ENCODE results near the gene FMN2. TPM values are rescaled to one million over a fixed set of nuclear protein-coding genes. Genes with fewer than 3 reads are reported as not detected.

The FMN2 gene
- total and polyA plus RNA-seq, 2 donors (not counting 1 experiment from before 2014, with no cell fraction given): 8.0 to 13.7 TPM

- no peaks in the 10 kb centered on the region for H3K9me3 ChIP-seq (ENCODE audit: control insufficient read depth, insufficient read depth, low read depth, low read length)
- DNase-seq (ENCODE audit: low read depth in 2 of 2): no peak
- no peak for TF ChIP-seq EZH2 (IDR thresholded peaks at IDR 0.05; ENCODE audit: low read length, missing control alignments)
- no peaks in the 10 kb centered on the region for H3K79me2 ChIP-seq (ENCODE audit: control insufficient read depth, insufficient read depth, low read length)
- no peaks in the 10 kb centered on the region for H3K27me3 ChIP-seq (ENCODE audit: control insufficient read depth, insufficient read depth, low read length)
- H3K9ac ChIP-seq (ENCODE audit: insufficient read depth, low read length): no peak overlapping the region
- H3K4me2 ChIP-seq (ENCODE audit: extremely low read depth, insufficient read depth, low read length): no peak overlapping the region
- H3K4me3 ChIP-seq (replicated peaks in 1 of 4; ENCODE audit: control extremely low read depth in 1 of 4, insufficient read depth in 1 of 4, low read depth in 3 of 4, low read length in 4 of 4): no peak overlapping the region
- no peaks in the 10 kb centered on the region for H3K36me3 ChIP-seq (ENCODE audit: control insufficient read depth, insufficient read depth, low read length)
- no peaks in the 10 kb centered on the region for H3K4me1 ChIP-seq (ENCODE audit: control insufficient read depth, extremely low read depth, insufficient read depth, low read length)
- H4K20me1 ChIP-seq (ENCODE audit: control insufficient read depth, extremely low read depth, insufficient read depth, low read length): no peaks in the 10 kb centered on the region
- H2AFZ ChIP-seq (ENCODE audit: low read length): no peak overlapping the region
- H3K27ac ChIP-seq (ENCODE audit: insufficient read depth, low read length): no peak overlapping the region
Observed at GRCh38 chr1:240084337-240084736, 7.3 kb upstream of the FMN2 start.

DNA sequence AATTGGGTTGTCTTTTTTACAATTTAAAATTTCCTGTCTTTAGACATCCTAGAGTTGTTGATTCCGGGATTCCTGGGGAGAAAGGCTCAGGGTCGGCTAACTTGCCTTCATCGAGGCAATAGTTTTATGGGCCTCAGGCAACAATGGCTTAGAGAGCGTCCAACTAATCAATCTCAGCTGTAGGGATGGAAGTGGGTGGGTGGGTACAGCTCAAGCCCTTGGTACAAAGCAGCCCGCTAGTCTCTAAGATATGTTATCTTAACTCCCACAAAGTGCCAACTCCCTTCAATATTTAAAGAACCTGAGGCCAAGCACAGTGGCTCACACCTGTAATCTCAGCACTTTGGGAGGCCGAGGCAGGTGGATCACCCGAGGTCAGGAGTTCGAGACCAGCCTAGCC lies 6.9 kb upstream of the FMN2 start:
- Histone ChIP-seq H3K36me3 (ENCODE audit: control insufficient read depth, insufficient read depth, low read length) (no peaks in the 10 kb centered on the region), H3K9ac (ENCODE audit: insufficient read depth, low read length) (no peak overlapping the region), H3K9me3 (ENCODE audit: control insufficient read depth, insufficient read depth, low read depth, low read length) (no peaks in the 10 kb centered on the region), H4K20me1 (ENCODE audit: control insufficient read depth, extremely low read depth, insufficient read depth, low read length) (no peaks in the 10 kb centered on the region), H3K4me1 (ENCODE audit: control insufficient read depth, extremely low read depth, insufficient read depth, low read length) (no peaks in the 10 kb centered on the region), H3K79me2 (ENCODE audit: control insufficient read depth, insufficient read depth, low read length) (no peaks in the 10 kb centered on the region), H3K4me3 (replicated peaks in 1 of 4; ENCODE audit: control extremely low read depth in 1 of 4, insufficient read depth in 1 of 4, low read depth in 3 of 4, low read length in 4 of 4) (no peak overlapping the region), H3K27me3 (ENCODE audit: control insufficient read depth, insufficient read depth, low read length) (no peaks in the 10 kb centered on the region), H3K4me2 (ENCODE audit: extremely low read depth, insufficient read depth, low read length) (no peak overlapping the region), H2AFZ (ENCODE audit: low read length) (no peak overlapping the region), H3K27ac (ENCODE audit: insufficient read depth, low read length) (no peak overlapping the region)
- TF ChIP-seq EZH2 (IDR thresholded peaks at IDR 0.05; ENCODE audit: low read length, missing control alignments) (no peak), CTCF (conservative IDR thresholded peaks at IDR 0.05 in 1 of 2, IDR thresholded peaks at IDR 0.05 in 1 of 2; ENCODE audit: low read depth in 1 of 2, low read length in 2 of 2) (no peak)
- DNase-seq (ENCODE audit: low read depth in 2 of 2): no peak

DNA sequence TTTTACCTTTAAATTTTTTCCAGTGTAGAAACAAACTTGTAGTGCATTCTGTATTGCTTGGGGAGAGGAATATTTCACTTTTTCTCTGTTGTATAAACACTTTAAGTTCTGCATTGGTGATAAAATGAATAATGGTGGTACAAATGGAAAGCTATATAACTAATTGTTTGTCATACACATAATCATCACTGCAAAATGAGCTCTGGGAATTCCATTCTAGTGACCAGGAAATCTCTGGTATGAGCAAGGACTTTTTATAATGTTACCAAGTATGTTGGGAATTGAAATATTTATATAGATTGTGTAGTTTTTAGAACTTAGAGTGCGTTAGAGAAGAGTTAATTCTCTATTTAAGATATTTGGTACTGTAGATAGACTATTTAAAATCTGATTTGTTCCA lies 5.0 kb upstream of the FMN2 start:
- peak in 1 of 2 donors; percentile 64 for DNase-seq (ENCODE audit: low read depth in 2 of 2)
- Histone ChIP-seq H4K20me1 (ENCODE audit: control insufficient read depth, extremely low read depth, insufficient read depth, low read length) (no peaks in the 10 kb centered on the region), H3K9ac (ENCODE audit: insufficient read depth, low read length) (no peak overlapping the region), H3K79me2 (ENCODE audit: control insufficient read depth, insufficient read depth, low read length) (no peaks in the 10 kb centered on the region), H3K27ac (ENCODE audit: insufficient read depth, low read length) (no peak overlapping the region), H2AFZ (ENCODE audit: low read length) (no peak overlapping the region), H3K9me3 (ENCODE audit: control insufficient read depth, insufficient read depth, low read depth, low read length) (no peaks in the 10 kb centered on the region), H3K27me3 (ENCODE audit: control insufficient read depth, insufficient read depth, low read length) (no peaks in the 10 kb centered on the region), H3K36me3 (ENCODE audit: control insufficient read depth, insufficient read depth, low read length) (no peaks in the 10 kb centered on the region), H3K4me1 (ENCODE audit: control insufficient read depth, extremely low read depth, insufficient read depth, low read length) (no peaks in the 10 kb centered on the region), H3K4me2 (ENCODE audit: extremely low read depth, insufficient read depth, low read length) (no peak overlapping the region), H3K4me3 (replicated peaks in 1 of 4; ENCODE audit: control extremely low read depth in 1 of 4, insufficient read depth in 1 of 4, low read depth in 3 of 4, low read length in 4 of 4) (no peak overlapping the region)
- TF ChIP-seq EZH2 (IDR thresholded peaks at IDR 0.05; ENCODE audit: low read length, missing control alignments) (no peak), CTCF (conservative IDR thresholded peaks at IDR 0.05 in 1 of 2, IDR thresholded peaks at IDR 0.05 in 1 of 2; ENCODE audit: low read depth in 1 of 2, low read length in 2 of 2) (no peak)
